Aorta (tissue), 5 donors: ENCODE results near the gene MICAL2. TPM values are rescaled to one million over a fixed set of nuclear protein-coding genes. Genes with fewer than 3 reads are reported as not detected.
A peak's percentile ranks its signal among the peaks of the same experiment; 100 is the strongest.

ENCODE experiments used
- ATAC-seq: fragments of 200-7000 bp; cut with Tn5 transposase; one replicate; pipeline ENCODE4 v1.9.1; 2022; ENCODE audit warnings: moderate library complexity; ENCODE audit not compliant: low FRiP score
- DNase-seq, 2 donors: peaks; one replicate each; pipeline ENCODE4 v3.0.0-alpha.2; 2020
- H3K27ac ChIP-seq, 2 donors: one replicate each; pipeline ENCODE4 v1.5.1; 2013; ENCODE audit warnings: low read length in 2 of 2, mild to moderate bottlenecking in 2 of 2, moderate library complexity in 2 of 2, control low read depth in 1 of 2, inconsistent platforms in 1 of 2, low read depth in 1 of 2
- H3K27me3 ChIP-seq, 2 donors: one replicate each; pipeline ENCODE4 v1.6.1; 2013; ENCODE audit warnings: control low read depth in 1 of 2, low read length in 1 of 2, mild to moderate bottlenecking in 1 of 2, moderate library complexity in 1 of 2; ENCODE audit not compliant: insufficient read depth in 2 of 2, control insufficient read depth in 1 of 2
- H3K36me3 ChIP-seq, 2 donors: one replicate each; pipeline ENCODE4 v1.6.1; 2013; ENCODE audit warnings: control low read depth in 1 of 2, low read length in 1 of 2, mild to moderate bottlenecking in 1 of 2; ENCODE audit not compliant: insufficient read depth in 2 of 2, control insufficient read depth in 1 of 2
- H3K4me1 ChIP-seq, 2 donors: one replicate each; pipeline ENCODE4 v1.6.1; 2013; ENCODE audit warnings: low read length in 2 of 2, control low read depth in 1 of 2, mild to moderate bottlenecking in 1 of 2, moderate library complexity in 1 of 2; ENCODE audit not compliant: insufficient read depth in 2 of 2, control insufficient read depth in 1 of 2
- H3K4me3 ChIP-seq, 2 donors: one replicate each; pipeline ENCODE4 v1.5.1; 2013; ENCODE audit warnings: low read length in 2 of 2, control low read depth in 1 of 2, mild to moderate bottlenecking in 1 of 2
- H3K9me3 ChIP-seq: one replicate; pipeline ENCODE4 v1.6.1; 2013; ENCODE audit warnings: mild to moderate bottlenecking, low read length; ENCODE audit not compliant: control insufficient read depth
- WGBS, 2 donors: extraction: QIAGEN DNeasy Blood & Tissue Kit; methylation state at CpG; one replicate each; pipeline ENCODE4 v1.1.7; 2013; 5-methylcytosine and 5-hydroxymethylcytosine counted together
- intact Hi-C, 2 donors: fragments of 100-400 bp; cut with DNase I; formaldehyde crosslinking; loops; one replicate each; pipeline versions ENCODE4 v1.14.2 to v1.15.0; 2022
- long read RNA-seq, 2 donors: library from polyadenylated mRNA; unstranded; transcript quantifications; one replicate each; pipeline ENCODE4 v2.0.0, GENCODE V29; 2020 to 2021
- polyA plus RNA-seq, 2 donors: library from polyadenylated mRNA; stranded (reverse); fragments of 200-250 nt; gene quantifications; one replicate each; pipeline ENCODE4 v1.2.3, GENCODE V29; 2013
- total RNA-seq, 2 donors: library from RNA; stranded (reverse); fragmentation: NEBNext Ultra II Directional; extraction: Animal tissue kit (Norgen Biotek cat#: 25700); gene quantifications; one replicate each; pipeline ENCODE4 v1.2.1, GENCODE V29; 2021
- donor health status: healthy with polysubstance abuse.
- donor health status: Bipolar disorder and iron deficiency.
- donor health status: DM: no; HTN: no; CAD: no.
- donor health status: DM: no; HTN: no; CAD: no.
- donor health status: DM: yes; HTN: yes; CAD: no.

MICAL2 gene
- 100 to 1,000 TPM; 315 to 605 TPM for total RNA-seq
- 100 to 1,000 TPM in 1 of 2 donors, 10 to 100 TPM in 1; 87.7 to 245 TPM for polyA plus RNA-seq
- long read RNA-seq, donor 1, partial matches to known transcripts: 62 of 247 reads
- long read RNA-seq, donor 1, other reads (novel, unspliced or antisense): 184 of 247 reads
- long read RNA-seq, donor 2, partial matches to known transcripts: 28 of 106 reads
- long read RNA-seq, donor 2, other reads (novel, unspliced or antisense): 78 of 106 reads

- DNase-seq (peak; percentile 94 to 96), ATAC-seq (peak; percentile 95)
- intact Hi-C loops: loop anchor here (2.0 to 10.0 kb wide), 4 partner anchors 19 to 127 kb away; no protein-coding TSS in a partner anchor
- Histone ChIP-seq H3K27ac (peak within 1 kb of the TSS; percentile 83 to 90), H3K4me3 (peak within 1 kb of the TSS; percentile 63 to 69), H3K4me1 (peaks cover 2 to 5% of the 10 kb centered on the region in 2 donors), H3K27me3 (no peaks in the 10 kb centered on the region), H3K9me3 (no peaks in the 10 kb centered on the region), H3K36me3 (no peaks in the 10 kb centered on the region)
- 0 to 1% methylated on average over 25 to 56 of the region's 56 CpGs for WGBS, 2 donors
These were observed at the start of gene MICAL2 for GRCh38 chr11:12110201-12110713. Gene MICAL2, plus strand, starts transcription at chr11:12110590. Its CDS starts 51,566 bp downstream, at chr11:12162156.

GRCh38 chr11:12061851-12062560 is 48.4 kb upstream of the MICAL2 start:
- DNase-seq (peak in 1 of 2 donors; percentile 32), ATAC-seq (no peak)
- 86 to 91% methylated on average over 9 of the region's 9 CpGs for WGBS, 2 donors
- H3K27me3 ChIP-seq: no peaks in the 10 kb centered on the region
- intact Hi-C loops: no loop called here
- no peaks in the 10 kb centered on the region for H3K9me3 ChIP-seq
- no peak overlapping the region for H3K27ac ChIP-seq
- H3K4me3 ChIP-seq: no peak overlapping the region
- H3K36me3 ChIP-seq: no peaks in the 10 kb centered on the region
- H3K4me1 ChIP-seq: no peaks in the 10 kb centered on the region

- H3K27ac ChIP-seq: no peak overlapping the region
- intact Hi-C loops: no loop called here
These were observed 47.1 kb upstream of the MICAL2 start for GRCh38 chr11:12063251-12063650.

GRCh38 chr11:12064136-12064953 is 46.0 kb upstream of the MICAL2 start:
- ATAC-seq: no peak
- no peak for DNase-seq
- H3K4me1 ChIP-seq: no peaks in the 10 kb centered on the region
- H3K27me3 ChIP-seq: no peaks in the 10 kb centered on the region
- no peak overlapping the region for H3K27ac ChIP-seq
- H3K4me3 ChIP-seq: no peak overlapping the region
- no peaks in the 10 kb centered on the region for H3K9me3 ChIP-seq
- intact Hi-C loops: no loop called here
- 95 to 96% methylated on average over 7 of the region's 7 CpGs for WGBS, 2 donors
- H3K36me3 ChIP-seq: no peaks in the 10 kb centered on the region

More at GRCh38 chr11:12063251-12063650, 47.1 kb upstream of the MICAL2 start:
- no peaks in the 10 kb centered on the region for H3K27me3 ChIP-seq
- H3K9me3 ChIP-seq: no peaks in the 10 kb centered on the region
- no peak for ATAC-seq
- H3K36me3 ChIP-seq: no peaks in the 10 kb centered on the region
- DNase-seq: no peak
- H3K4me3 ChIP-seq: no peak overlapping the region
- H3K4me1 ChIP-seq: no peaks in the 10 kb centered on the region
- WGBS, 2 donors: 97 to 100% methylated on average over 2 of the region's 2 CpGs

GRCh38 chr11:12064954-12065280 is 45.5 kb upstream of the MICAL2 start:
- Histone ChIP-seq H3K36me3 (no peaks in the 10 kb centered on the region), H3K27me3 (no peaks in the 10 kb centered on the region), H3K9me3 (no peaks in the 10 kb centered on the region), H3K4me1 (no peaks in the 10 kb centered on the region), H3K27ac (no peak overlapping the region), H3K4me3 (no peak overlapping the region)
- DNase-seq: no peak
- ATAC-seq: no peak
- WGBS, 2 donors: 94 to 100% methylated on average over 3 of the region's 3 CpGs
- intact Hi-C loops: no loop called here

- peak; percentile 42 for ATAC-seq
- DNase-seq: peak in 1 of 2 donors; percentile 75
- no peaks in the 10 kb centered on the region for H3K27me3 ChIP-seq
- intact Hi-C loops: no loop called here
- WGBS, 2 donors: 55 to 65% methylated on average over 7 of the region's 7 CpGs
- no peaks in the 10 kb centered on the region for H3K4me1 ChIP-seq
- H3K36me3 ChIP-seq: no peaks in the 10 kb centered on the region
- H3K4me3 ChIP-seq: no peak overlapping the region
- no peaks in the 10 kb centered on the region for H3K9me3 ChIP-seq
- peak overlapping the region in 1 of 2 donors; percentile 0 for H3K27ac ChIP-seq
These were observed 44.2 kb upstream of the MICAL2 start for GRCh38 chr11:12066056-12066798.

GRCh38 chr11:12066799-12067508 is 43.4 kb upstream of the MICAL2 start:
- DNase-seq (peak; percentile 61 to 66), ATAC-seq (peak; percentile 67)
- 44 to 48% methylated on average over 8 of the region's 8 CpGs for WGBS, 2 donors
- Histone ChIP-seq H3K4me3 (no peak overlapping the region), H3K36me3 (no peaks in the 10 kb centered on the region), H3K9me3 (no peaks in the 10 kb centered on the region), H3K27me3 (no peaks in the 10 kb centered on the region), H3K27ac (peak overlapping the region in 1 of 2 donors; percentile 0), H3K4me1 (no peaks in the 10 kb centered on the region)
- intact Hi-C loops: no loop called here
